HEK293 (cell line): ENCODE measurements around the gene GMDS.

Experiments
- BCL11A ChIP-seq: fragments of 450-650 bp; formaldehyde crosslinking; IDR thresholded peaks from 2 replicates; pipeline ENCODE4 v1.5.1; 2016; ENCODE audit warnings: low read depth, missing biosample characterization, missing genetic modification characterization
- GFI1B ChIP-seq: fragments of 450-650 bp; formaldehyde crosslinking; IDR thresholded peaks from 2 replicates; pipeline ENCODE4 v1.5.1; 2016; ENCODE audit warnings: missing biosample characterization, missing genetic modification characterization
- GLIS2 ChIP-seq: fragments of 450-650 bp; formaldehyde crosslinking; IDR thresholded peaks from 2 replicates; pipeline ENCODE4 v1.5.1; 2016; ENCODE audit warnings: missing biosample characterization, missing genetic modification characterization
- KLF10 ChIP-seq: fragments of 450-650 bp; IDR thresholded peaks from 2 replicates; pipeline ENCODE4 v1.5.1; 2018; ENCODE audit warnings: missing biosample characterization, mild to moderate bottlenecking, missing genetic modification characterization
- KLF7 ChIP-seq: fragments of 450-650 bp; formaldehyde crosslinking; IDR thresholded peaks from 2 replicates; pipeline ENCODE4 v1.5.1; 2016; ENCODE audit warnings: missing biosample characterization, missing genetic modification characterization, borderline replicate concordance
- MYNN ChIP-seq: fragments of 450-650 bp; formaldehyde crosslinking; IDR thresholded peaks from 2 replicates; pipeline ENCODE4 v1.5.1; 2016; ENCODE audit warnings: missing biosample characterization, missing genetic modification characterization, borderline replicate concordance
- SETDB1 ChIP-seq: IDR thresholded peaks from one replicate; pipeline ENCODE4 v1.6.1; 2017; ENCODE audit warnings: mild to moderate bottlenecking, low read length, moderate library complexity, mixed read lengths; ENCODE audit not compliant: insufficient read length
- SP7 ChIP-seq: fragments of 450-650 bp; formaldehyde crosslinking; IDR thresholded peaks from 2 replicates; pipeline ENCODE4 v1.5.1; 2016; ENCODE audit warnings: missing biosample characterization, missing genetic modification characterization
- ZBTB21 ChIP-seq: fragments of 450-650 bp; formaldehyde crosslinking; IDR thresholded peaks from 2 replicates; pipeline ENCODE4 v1.5.1; 2017; ENCODE audit warnings: missing biosample characterization, missing genetic modification characterization
- ZIC2 ChIP-seq: fragments of 450-650 bp; formaldehyde crosslinking; IDR thresholded peaks from 2 replicates; pipeline ENCODE4 v1.5.1; 2016; ENCODE audit warnings: missing biosample characterization, missing genetic modification characterization
- ZNF10 ChIP-seq: fragments of 450-650 bp; formaldehyde crosslinking; IDR thresholded peaks from 2 replicates; pipeline ENCODE4 v1.5.1; 2017; ENCODE audit warnings: missing biosample characterization, missing genetic modification characterization
- ZNF211 ChIP-seq: fragments of 450-650 bp; formaldehyde crosslinking; IDR thresholded peaks from 2 replicates; pipeline ENCODE4 v1.5.1; 2016; ENCODE audit warnings: low read depth, missing biosample characterization, missing genetic modification characterization
- ZNF266 ChIP-seq: fragments of 450-650 bp; formaldehyde crosslinking; IDR thresholded peaks from 2 replicates; pipeline ENCODE4 v1.5.1; 2016; ENCODE audit warnings: missing biosample characterization, missing genetic modification characterization, low read depth
- ZNF311 ChIP-seq: fragments of 450-650 bp; formaldehyde crosslinking; IDR thresholded peaks from 2 replicates; pipeline ENCODE4 v1.5.1; 2017; ENCODE audit warnings: missing biosample characterization, missing genetic modification characterization, borderline replicate concordance
- ZNF37A ChIP-seq: fragments of 450-650 bp; IDR thresholded peaks from 2 replicates; pipeline ENCODE4 v1.5.1; 2018; ENCODE audit warnings: missing biosample characterization, missing genetic modification characterization
- ZNF394 ChIP-seq: fragments of 450-650 bp; formaldehyde crosslinking; IDR thresholded peaks from 2 replicates; pipeline ENCODE4 v1.5.1; 2016; ENCODE audit warnings: missing biosample characterization, missing genetic modification characterization, mild to moderate bottlenecking, moderate library complexity, borderline replicate concordance
- ZNF426 ChIP-seq: fragments of 450-650 bp; formaldehyde crosslinking; IDR thresholded peaks from 2 replicates; pipeline ENCODE4 v1.5.1; 2017; ENCODE audit warnings: missing biosample characterization, missing genetic modification characterization, mild to moderate bottlenecking, inconsistent platforms, moderate library complexity
- ZNF501 ChIP-seq: fragments of 450-650 bp; formaldehyde crosslinking; IDR thresholded peaks from 2 replicates; pipeline ENCODE4 v1.5.1; 2016; ENCODE audit warnings: missing biosample characterization, missing genetic modification characterization
- ZNF560 ChIP-seq: fragments of 450-650 bp; formaldehyde crosslinking; IDR thresholded peaks from 2 replicates; pipeline ENCODE4 v1.5.1; 2017; ENCODE audit warnings: missing biosample characterization, missing genetic modification characterization, borderline replicate concordance
- ZNF561 ChIP-seq: fragments of 450-650 bp; IDR thresholded peaks from 2 replicates; pipeline ENCODE4 v1.5.1; 2018; ENCODE audit warnings: missing biosample characterization, missing genetic modification characterization, borderline replicate concordance
- TF ChIP-seq, protein P1 (sequence below): fragments of 450-650 bp; formaldehyde crosslinking; IDR thresholded peaks from 2 replicates; pipeline ENCODE4 v1.5.1; 2016; ENCODE audit warnings: missing biosample characterization, missing genetic modification characterization, borderline replicate concordance
- TF ChIP-seq, protein P2 (sequence below): fragments of 450-650 bp; formaldehyde crosslinking; IDR thresholded peaks from 2 replicates; pipeline ENCODE4 v1.5.1; 2016; ENCODE audit warnings: missing biosample characterization, missing genetic modification characterization
- TF ChIP-seq, protein P3 (sequence below): fragments of 450-650 bp; formaldehyde crosslinking; IDR thresholded peaks from 2 replicates; pipeline ENCODE4 v1.5.1; 2016; ENCODE audit warnings: missing biosample characterization, missing genetic modification characterization, borderline replicate concordance
- TF ChIP-seq, protein P4 (sequence below): fragments of 450-650 bp; formaldehyde crosslinking; IDR thresholded peaks from 2 replicates; pipeline ENCODE4 v1.5.1; 2016; ENCODE audit warnings: missing biosample characterization, missing genetic modification characterization
- TF ChIP-seq, protein P5 (sequence below): fragments of 450-650 bp; formaldehyde crosslinking; conservative IDR thresholded peaks from 2 replicates; pipeline ENCODE4 v1.5.1; 2016; ENCODE audit warnings: low read depth, missing biosample characterization, missing genetic modification characterization

Gene GMDS

DNA sequence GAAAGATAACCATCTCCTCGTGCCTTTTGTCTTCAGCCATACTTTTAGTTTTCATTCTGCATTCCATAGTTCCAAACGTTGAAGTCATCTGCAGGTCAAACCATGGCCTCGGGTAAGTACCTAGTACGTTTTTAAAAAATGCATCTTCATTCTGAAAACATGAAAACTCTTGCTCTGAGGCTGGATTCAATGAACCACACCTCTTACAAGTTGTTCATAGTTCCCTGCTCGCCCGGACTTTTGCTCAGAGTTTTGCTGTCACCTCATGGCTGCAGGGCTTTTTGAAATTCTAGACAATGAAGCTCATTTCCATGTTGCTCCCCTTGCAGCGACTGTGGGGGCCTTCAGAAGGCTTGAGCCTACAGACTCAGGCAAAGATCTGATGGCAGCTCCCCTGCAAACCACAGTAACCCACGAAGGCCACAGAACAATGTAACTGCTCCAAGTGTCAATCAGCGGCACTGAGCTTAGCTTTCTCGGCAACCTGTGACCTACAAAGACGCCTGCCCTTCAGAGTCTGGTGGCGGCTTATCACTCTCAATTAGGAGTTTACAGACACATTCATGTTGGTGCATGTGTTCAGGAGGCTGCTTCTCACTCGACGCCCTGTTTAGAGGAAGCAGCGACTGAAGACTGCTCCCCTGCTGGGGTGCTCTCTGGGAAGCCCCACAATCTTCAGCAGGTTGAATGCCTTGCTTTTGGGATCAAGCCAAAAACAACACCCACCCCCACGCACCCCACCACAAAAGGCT lies 574.5 kb downstream of the GMDS start (continued):
- TF ChIP-seq BCL11A (tag by site-specific recombination) (no peak), ZNF561 (no peak), ZNF211 (no peak), ZNF426 (tag by site-specific recombination) (no peak), ZNF560 (tag by site-specific recombination) (no peak), SETDB1 (no peak), SP7 (tag by site-specific recombination) (peak; percentile 77), ZNF394 (tag by site-specific recombination) (no peak), ZNF311 (tag by site-specific recombination) (no peak), ZBTB21 (no peak), ZNF501 (tag by site-specific recombination) (no peak; the same call in 1 of the 2 replicates), ZNF10 (tag by site-specific recombination) (no peak), GLIS2 (tag by site-specific recombination) (no peak), MYNN (tag by site-specific recombination) (no peak), KLF10 (no peak), ZIC2 (tag by site-specific recombination) (peak; percentile 90), ZNF266 (tag by site-specific recombination) (no peak), ZNF37A (tag by site-specific recombination) (no peak), GFI1B (tag by site-specific recombination) (no peak), KLF7 (no peak)
- TF ChIP-seq, protein P1, sequence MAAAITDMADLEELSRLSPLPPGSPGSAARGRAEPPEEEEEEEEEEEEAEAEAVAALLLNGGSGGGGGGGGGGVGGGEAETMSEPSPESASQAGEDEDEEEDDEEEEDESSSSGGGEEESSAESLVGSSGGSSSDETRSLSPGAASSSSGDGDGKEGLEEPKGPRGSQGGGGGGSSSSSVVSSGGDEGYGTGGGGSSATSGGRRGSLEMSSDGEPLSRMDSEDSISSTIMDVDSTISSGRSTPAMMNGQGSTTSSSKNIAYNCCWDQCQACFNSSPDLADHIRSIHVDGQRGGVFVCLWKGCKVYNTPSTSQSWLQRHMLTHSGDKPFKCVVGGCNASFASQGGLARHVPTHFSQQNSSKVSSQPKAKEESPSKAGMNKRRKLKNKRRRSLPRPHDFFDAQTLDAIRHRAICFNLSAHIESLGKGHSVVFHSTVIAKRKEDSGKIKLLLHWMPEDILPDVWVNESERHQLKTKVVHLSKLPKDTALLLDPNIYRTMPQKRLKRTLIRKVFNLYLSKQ (tag by site-specific recombination), result no peak
- TF ChIP-seq, protein P2, sequence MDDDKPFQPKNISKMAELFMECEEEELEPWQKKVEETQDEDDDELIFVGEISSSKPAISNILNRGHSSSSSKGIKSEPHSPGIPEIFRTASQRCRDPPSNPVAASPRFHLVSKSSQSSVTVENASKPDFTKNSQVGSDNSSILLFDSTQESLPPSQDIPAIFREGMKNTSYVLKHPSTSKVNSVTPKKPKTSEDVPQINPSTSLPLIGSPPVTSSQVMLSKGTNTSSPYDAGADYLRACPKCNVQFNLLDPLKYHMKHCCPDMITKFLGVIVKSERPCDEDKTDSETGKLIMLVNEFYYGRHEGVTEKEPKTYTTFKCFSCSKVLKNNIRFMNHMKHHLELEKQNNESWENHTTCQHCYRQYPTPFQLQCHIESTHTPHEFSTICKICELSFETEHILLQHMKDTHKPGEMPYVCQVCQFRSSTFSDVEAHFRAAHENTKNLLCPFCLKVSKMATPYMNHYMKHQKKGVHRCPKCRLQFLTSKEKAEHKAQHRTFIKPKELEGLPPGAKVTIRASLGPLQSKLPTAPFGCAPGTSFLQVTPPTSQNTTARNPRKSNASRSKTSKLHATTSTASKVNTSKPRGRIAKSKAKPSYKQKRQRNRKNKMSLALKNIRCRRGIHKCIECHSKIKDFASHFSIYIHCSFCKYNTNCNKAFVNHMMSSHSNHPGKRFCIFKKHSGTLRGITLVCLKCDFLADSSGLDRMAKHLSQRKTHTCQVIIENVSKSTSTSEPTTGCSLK (tag by site-specific recombination), result no peak
- TF ChIP-seq, protein P3, sequence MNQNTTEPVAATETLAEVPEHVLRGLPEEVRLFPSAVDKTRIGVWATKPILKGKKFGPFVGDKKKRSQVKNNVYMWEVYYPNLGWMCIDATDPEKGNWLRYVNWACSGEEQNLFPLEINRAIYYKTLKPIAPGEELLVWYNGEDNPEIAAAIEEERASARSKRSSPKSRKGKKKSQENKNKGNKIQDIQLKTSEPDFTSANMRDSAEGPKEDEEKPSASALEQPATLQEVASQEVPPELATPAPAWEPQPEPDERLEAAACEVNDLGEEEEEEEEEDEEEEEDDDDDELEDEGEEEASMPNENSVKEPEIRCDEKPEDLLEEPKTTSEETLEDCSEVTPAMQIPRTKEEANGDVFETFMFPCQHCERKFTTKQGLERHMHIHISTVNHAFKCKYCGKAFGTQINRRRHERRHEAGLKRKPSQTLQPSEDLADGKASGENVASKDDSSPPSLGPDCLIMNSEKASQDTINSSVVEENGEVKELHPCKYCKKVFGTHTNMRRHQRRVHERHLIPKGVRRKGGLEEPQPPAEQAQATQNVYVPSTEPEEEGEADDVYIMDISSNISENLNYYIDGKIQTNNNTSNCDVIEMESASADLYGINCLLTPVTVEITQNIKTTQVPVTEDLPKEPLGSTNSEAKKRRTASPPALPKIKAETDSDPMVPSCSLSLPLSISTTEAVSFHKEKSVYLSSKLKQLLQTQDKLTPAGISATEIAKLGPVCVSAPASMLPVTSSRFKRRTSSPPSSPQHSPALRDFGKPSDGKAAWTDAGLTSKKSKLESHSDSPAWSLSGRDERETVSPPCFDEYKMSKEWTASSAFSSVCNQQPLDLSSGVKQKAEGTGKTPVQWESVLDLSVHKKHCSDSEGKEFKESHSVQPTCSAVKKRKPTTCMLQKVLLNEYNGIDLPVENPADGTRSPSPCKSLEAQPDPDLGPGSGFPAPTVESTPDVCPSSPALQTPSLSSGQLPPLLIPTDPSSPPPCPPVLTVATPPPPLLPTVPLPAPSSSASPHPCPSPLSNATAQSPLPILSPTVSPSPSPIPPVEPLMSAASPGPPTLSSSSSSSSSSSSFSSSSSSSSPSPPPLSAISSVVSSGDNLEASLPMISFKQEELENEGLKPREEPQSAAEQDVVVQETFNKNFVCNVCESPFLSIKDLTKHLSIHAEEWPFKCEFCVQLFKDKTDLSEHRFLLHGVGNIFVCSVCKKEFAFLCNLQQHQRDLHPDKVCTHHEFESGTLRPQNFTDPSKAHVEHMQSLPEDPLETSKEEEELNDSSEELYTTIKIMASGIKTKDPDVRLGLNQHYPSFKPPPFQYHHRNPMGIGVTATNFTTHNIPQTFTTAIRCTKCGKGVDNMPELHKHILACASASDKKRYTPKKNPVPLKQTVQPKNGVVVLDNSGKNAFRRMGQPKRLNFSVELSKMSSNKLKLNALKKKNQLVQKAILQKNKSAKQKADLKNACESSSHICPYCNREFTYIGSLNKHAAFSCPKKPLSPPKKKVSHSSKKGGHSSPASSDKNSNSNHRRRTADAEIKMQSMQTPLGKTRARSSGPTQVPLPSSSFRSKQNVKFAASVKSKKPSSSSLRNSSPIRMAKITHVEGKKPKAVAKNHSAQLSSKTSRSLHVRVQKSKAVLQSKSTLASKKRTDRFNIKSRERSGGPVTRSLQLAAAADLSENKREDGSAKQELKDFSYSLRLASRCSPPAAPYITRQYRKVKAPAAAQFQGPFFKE (tag by site-specific recombination), result no peak
- TF ChIP-seq, protein P4, sequence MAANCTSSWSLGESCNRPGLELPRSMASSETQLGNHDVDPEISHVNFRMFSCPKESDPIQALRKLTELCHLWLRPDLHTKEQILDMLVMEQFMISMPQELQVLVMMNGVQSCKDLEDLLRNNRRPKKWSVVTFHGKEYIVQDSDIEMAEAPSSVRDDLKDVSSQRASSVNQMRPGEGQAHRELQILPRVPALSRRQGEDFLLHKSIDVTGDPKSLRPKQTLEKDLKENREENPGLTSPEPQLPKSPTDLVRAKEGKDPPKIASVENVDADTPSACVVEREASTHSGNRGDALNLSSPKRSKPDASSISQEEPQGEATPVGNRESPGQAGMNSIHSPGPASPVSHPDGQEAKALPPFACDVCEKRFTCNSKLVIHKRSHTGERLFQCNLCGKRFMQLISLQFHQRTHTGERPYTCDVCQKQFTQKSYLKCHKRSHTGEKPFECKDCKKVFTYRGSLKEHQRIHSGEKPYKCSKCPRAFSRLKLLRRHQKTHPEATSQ (tag by site-specific recombination), result no peak
- TF ChIP-seq, protein P5, sequence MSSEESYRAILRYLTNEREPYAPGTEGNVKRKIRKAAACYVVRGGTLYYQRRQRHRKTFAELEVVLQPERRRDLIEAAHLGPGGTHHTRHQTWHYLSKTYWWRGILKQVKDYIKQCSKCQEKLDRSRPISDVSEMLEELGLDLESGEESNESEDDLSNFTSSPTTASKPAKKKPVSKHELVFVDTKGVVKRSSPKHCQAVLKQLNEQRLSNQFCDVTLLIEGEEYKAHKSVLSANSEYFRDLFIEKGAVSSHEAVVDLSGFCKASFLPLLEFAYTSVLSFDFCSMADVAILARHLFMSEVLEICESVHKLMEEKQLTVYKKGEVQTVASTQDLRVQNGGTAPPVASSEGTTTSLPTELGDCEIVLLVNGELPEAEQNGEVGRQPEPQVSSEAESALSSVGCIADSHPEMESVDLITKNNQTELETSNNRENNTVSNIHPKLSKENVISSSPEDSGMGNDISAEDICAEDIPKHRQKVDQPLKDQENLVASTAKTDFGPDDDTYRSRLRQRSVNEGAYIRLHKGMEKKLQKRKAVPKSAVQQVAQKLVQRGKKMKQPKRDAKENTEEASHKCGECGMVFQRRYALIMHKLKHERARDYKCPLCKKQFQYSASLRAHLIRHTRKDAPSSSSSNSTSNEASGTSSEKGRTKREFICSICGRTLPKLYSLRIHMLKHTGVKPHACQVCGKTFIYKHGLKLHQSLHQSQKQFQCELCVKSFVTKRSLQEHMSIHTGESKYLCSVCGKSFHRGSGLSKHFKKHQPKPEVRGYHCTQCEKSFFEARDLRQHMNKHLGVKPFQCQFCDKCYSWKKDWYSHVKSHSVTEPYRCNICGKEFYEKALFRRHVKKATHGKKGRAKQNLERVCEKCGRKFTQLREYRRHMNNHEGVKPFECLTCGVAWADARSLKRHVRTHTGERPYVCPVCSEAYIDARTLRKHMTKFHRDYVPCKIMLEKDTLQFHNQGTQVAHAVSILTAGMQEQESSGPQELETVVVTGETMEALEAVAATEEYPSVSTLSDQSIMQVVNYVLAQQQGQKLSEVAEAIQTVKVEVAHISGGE (tag by site-specific recombination), result no peak
